Activated CD4-positive, alpha-beta T cell treated with anti-CD3 and anti-CD28 coated beads, Interleukin-2, amount 10 ng/mL, durations not matched to agents 7 days and 5 days (primary cell): ENCODE results near the gene SIK2. TPM values are rescaled to one million over a fixed set of nuclear protein-coding genes. Genes with fewer than 3 reads are reported as not detected.

ENCODE experiments used
- CTCF ChIA-PET: fragments of 350-600 bp; sonication (Branson Sonifier 250); formaldehyde crosslinking; loops from one replicate; lab custom pipeline; 2021; ENCODE audit warnings: antibody characterized with exemption; lab: Charles Lee
- POLR2A ChIA-PET: fragments of 350-600 bp; sonication (Branson Sonifier 250); formaldehyde crosslinking; loops from one replicate; lab custom pipeline; 2021; ENCODE audit warnings: antibody characterized with exemption; lab: Charles Lee
- DNase-seq: peaks from one replicate; pipeline ENCODE4 v3.0.0-alpha.2; 2020
- H3K27ac Mint-ChIP-seq: one replicate; pipeline ENCODE4 v1.8.0; 2021; ENCODE audit warnings: mild to moderate bottlenecking, moderate library complexity, mixed read lengths
- H3K27me3 Mint-ChIP-seq: one replicate; pipeline ENCODE4 v1.8.0; 2021; ENCODE audit warnings: mixed read lengths
- H3K36me3 Mint-ChIP-seq: one replicate; pipeline ENCODE4 v1.8.0; 2021; ENCODE audit warnings: low read depth, mixed read lengths
- H3K4me1 Mint-ChIP-seq: one replicate; pipeline ENCODE4 v1.8.0; 2021; ENCODE audit warnings: mixed read lengths
- H3K4me3 Mint-ChIP-seq: one replicate; pipeline ENCODE4 v1.8.0; 2021; ENCODE audit warnings: mild to moderate bottlenecking, moderate library complexity, mixed read lengths
- H3K9me3 Mint-ChIP-seq: one replicate; pipeline ENCODE4 v1.8.0; 2021; ENCODE audit warnings: mixed read lengths
- total RNA-seq, 2 experiments: library from RNA; stranded (reverse); gene quantifications; one replicate each; pipeline ENCODE4 v1.2.3, GENCODE V29; 2021

The SIK2 gene
- total RNA-seq, 2 experiments from 2014 or later, result 8.2 to 9.6 TPM

DNA sequence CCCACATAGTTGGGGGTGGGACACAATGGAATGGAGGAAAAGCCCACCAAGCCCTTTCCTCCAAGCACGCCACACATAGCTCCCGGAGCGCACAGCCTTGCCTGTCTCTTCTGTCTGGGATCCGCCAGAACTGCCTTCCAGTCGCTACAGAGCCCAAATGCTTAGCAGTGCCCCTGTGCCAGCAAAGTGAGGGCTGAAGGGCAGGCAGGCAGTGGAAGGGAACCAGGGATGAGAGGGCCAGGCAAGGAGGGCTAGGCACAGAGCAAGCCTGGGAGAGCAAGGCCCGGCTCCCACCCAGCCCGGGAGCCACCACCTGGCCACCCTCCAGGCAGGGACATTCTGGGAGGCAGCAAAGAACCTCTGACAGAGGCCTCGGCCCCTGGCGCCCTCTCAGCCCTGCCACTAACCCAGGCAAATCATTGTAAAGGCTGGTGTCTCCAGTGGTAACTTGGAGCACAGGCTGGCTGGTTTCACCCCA lies 131.4 kb downstream of the SIK2 start:
- Mint-ChIP-seq H3K9me3 (no peaks in the 10 kb centered on the region), H3K4me3 (no peak overlapping the region), H3K27me3 (no peaks in the 10 kb centered on the region), H3K4me1 (peaks cover 2% of the 10 kb centered on the region), H3K36me3 (peaks cover 5% of the 10 kb centered on the region), H3K27ac (no peak overlapping the region)
- no peak for DNase-seq
- ChIA-PET CTCF (interaction anchor here (0.6 to 0.9 kb wide), 2 partner anchors 13 to 162 kb away, joined by 3 to 4 read pairs; no protein-coding TSS in a partner anchor), POLR2A (no interaction called here)

DNA sequence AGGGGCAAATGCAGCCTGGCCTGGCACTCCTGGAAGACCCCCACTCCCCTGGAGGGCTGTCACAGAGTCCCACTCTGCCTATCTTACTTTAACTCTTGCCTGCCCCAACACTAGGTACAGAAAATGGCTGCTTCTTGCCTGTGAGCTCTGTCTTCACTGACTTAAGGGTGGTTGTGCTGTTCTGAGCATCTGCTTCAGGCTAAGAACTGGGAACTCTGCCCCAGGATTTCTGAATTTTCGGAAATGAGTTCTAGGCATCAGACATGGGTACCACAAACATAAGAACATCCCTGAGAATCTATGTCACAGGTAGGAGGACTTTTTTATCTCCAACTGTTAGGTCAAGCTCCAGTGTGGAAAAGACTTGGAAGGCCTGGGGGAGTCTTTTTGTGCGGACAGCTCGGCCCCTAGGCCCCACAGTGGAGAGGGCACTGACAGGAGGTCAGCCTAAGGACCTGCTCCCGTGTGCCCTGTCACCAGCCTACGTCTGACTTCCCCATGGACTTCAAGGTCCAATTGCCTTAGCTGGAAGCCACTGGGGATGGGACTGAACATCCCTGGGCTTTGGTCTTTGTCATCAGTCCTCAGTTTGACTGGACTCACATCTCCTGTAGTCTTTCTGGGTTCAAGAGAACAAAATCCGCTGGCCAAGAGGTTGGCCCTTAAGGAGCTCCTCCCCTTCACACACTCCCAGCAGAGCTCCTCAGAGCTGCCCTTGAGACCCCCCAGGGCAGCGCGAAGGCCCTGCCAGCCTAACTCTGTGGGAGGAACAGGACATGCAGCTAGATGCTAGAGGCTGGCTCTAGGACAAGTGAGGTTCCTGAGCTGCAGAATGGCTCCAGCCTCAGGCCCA lies 132.1 kb downstream of the SIK2 start:
- H3K4me3 Mint-ChIP-seq, result no peak overlapping the region
- POLR2A ChIA-PET, result interaction anchor here (0.7 kb wide), 1 partner anchor 74 kb away, joined by 4 read pairs; no protein-coding TSS in a partner anchor
- no peak for DNase-seq
- no peak overlapping the region for H3K27ac Mint-ChIP-seq
- H3K36me3 Mint-ChIP-seq, result peaks cover 11% of the 10 kb centered on the region
- no peaks in the 10 kb centered on the region for H3K9me3 Mint-ChIP-seq
- CTCF ChIA-PET, result interaction anchor here (0.6 to 1.1 kb wide), 3 partner anchors 13 to 162 kb away, joined by 3 to 4 read pairs (median 3); no protein-coding TSS in a partner anchor
- H3K27me3 Mint-ChIP-seq, result no peaks in the 10 kb centered on the region
- H3K4me1 Mint-ChIP-seq, result peaks cover 2% of the 10 kb centered on the region

DNA sequence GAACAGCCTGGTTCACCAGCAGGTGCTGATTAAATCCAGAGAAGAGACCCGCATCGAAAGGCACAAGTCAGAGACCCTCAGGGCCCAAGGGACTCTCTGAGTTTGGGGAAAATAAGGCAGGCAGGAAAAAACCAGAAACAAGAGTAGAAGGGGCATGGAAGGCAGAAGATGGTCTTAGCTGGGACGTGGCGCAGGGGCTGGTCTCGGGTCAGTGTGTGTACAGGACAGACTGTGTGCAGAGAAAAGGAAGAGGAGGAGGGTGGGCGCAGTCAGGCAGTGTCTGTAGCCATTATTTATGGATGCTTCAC lies 132.7 kb downstream of the SIK2 start:
- Mint-ChIP-seq H3K27ac (no peak overlapping the region), H3K36me3 (peaks cover 13% of the 10 kb centered on the region), H3K27me3 (no peaks in the 10 kb centered on the region), H3K4me3 (no peak overlapping the region), H3K4me1 (peaks cover 2% of the 10 kb centered on the region), H3K9me3 (no peaks in the 10 kb centered on the region)
- ChIA-PET CTCF (interaction anchor here (0.6 to 1.1 kb wide), 2 partner anchors 14 to 382 kb away, joined by 3 read pairs; no protein-coding TSS in a partner anchor), POLR2A (interaction anchor here (0.7 kb wide), 1 partner anchor 75 kb away, joined by 4 read pairs; no protein-coding TSS in a partner anchor)
- no peak for DNase-seq

DNA sequence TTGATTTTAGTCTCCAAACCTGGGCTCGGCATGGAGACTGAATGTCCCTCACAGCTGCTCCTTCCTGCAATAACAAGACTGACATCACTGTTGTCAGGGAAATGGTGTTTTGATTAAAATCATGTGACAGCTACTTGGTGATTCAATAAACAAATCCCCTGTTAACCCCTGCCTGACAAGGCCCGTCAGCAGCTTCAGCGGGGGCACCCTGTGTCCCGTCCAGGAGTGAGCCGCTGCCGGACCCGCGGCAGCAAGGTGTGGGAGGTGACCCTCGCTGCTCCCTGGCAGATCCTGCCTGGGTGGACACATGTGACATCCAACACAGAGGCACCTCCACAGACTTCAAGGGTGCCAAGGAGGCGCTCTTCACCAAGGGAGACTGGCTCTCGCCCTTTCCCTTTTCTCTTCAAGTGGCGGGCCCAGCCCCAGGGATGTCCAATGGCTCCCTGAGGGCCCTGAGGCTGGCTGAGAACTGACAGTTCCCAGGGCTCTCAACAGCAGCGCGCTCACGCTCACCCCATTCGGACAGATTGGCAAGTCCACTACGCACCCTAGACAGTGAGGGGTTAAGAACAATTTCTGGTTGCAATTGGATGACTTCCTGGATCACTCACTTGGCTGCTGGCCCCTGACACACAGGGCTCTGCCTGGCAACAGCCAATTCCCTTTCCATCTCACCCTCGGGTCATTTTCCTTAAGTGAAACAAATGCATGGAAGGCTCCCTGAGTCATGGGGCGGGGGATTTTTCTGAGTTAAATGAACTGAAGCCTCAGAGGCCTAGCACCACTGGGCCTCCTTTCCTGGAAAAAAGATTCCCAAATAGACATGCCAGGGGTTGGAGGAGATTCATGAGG lies 133.2 kb downstream of the SIK2 start:
- no peaks in the 10 kb centered on the region for H3K9me3 Mint-ChIP-seq
- H3K4me1 Mint-ChIP-seq, result peaks cover 2% of the 10 kb centered on the region
- ChIA-PET POLR2A (no interaction called here), CTCF (interaction anchor here (0.6 to 1.1 kb wide), 2 partner anchors 15 to 382 kb away, joined by 3 read pairs; no protein-coding TSS in a partner anchor)
- H3K27ac Mint-ChIP-seq, result no peak overlapping the region
- H3K36me3 Mint-ChIP-seq, result peaks cover 17% of the 10 kb centered on the region
- H3K4me3 Mint-ChIP-seq, result no peak overlapping the region
- no peaks in the 10 kb centered on the region for H3K27me3 Mint-ChIP-seq
- no peak for DNase-seq

DNA sequence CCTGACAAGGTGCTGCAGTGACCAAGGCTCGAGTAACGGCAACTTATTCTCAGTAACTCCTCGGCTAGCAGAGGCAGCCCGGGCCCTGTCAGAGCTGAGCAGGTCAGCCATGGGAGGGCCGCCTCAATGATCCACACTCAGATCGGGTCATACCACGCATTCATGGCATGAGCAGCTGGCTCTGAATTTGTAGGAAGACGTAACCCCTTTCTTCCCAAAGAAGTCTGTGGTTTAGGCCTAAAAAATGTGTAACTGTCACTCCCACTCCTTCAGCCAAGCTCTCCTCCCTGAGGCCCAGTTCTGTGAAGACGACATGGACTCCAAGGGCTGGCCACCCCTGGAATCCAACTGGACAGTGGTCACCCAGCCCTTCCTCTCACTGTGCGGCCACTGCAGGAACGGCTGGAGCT lies 133.9 kb downstream of the SIK2 start:
- DNase-seq, result no peak
- Mint-ChIP-seq H3K27me3 (no peaks in the 10 kb centered on the region), H3K36me3 (peaks cover 24% of the 10 kb centered on the region), H3K4me1 (peaks cover 2% of the 10 kb centered on the region), H3K4me3 (no peak overlapping the region), H3K27ac (no peak overlapping the region), H3K9me3 (no peaks in the 10 kb centered on the region)
- ChIA-PET POLR2A (no interaction called here), CTCF (no interaction called here)

DNA sequence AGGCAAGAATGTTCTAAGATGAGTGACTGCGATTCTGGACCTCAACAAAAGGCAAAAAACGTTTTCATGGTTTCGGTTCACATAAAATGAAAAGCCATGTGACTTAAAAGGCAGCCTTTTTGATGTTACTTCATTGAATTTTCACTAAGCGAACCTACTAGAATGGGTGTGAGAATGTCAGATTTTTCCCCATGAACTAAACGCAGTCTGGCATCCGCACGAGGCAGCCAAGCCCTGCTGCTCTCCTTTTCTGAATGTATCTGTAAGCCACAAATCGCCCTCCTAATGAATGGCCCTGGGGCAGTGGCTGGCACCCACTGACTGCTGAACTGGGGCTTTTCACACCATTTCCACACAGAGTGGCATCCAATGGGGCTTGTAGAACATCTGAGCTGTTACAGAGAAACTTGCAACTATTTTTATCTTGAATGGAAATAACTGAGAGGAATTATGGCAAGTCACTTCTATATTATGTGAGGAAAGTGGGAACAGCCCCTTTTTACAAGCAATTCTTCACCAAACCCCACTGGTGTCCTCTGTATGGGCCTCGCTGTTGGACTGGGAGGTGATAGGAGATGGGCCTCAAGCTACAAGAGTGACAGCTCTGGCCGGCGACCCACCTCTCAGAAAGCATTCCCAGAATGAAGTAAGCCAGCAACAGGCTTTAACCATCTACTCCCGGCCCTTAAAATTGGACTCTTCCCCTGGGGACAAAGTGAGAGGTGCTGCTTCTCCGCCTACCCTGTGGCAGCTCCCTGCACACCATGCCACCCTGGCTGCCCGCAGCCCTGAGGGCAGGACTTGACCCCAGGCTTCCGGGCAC lies 134.6 kb downstream of the SIK2 start:
- no peak overlapping the region for H3K27ac Mint-ChIP-seq
- CTCF ChIA-PET, result interaction anchor here (1.2 kb wide), 1 partner anchor 10 kb away, joined by 3 read pairs; no protein-coding TSS in a partner anchor
- H3K36me3 Mint-ChIP-seq, result peaks cover 31% of the 10 kb centered on the region
- H3K27me3 Mint-ChIP-seq, result no peaks in the 10 kb centered on the region
- no peaks in the 10 kb centered on the region for H3K9me3 Mint-ChIP-seq
- peaks cover 4% of the 10 kb centered on the region for H3K4me1 Mint-ChIP-seq
- POLR2A ChIA-PET, result no interaction called here
- no peak overlapping the region for H3K4me3 Mint-ChIP-seq
- DNase-seq, result no peak

DNA sequence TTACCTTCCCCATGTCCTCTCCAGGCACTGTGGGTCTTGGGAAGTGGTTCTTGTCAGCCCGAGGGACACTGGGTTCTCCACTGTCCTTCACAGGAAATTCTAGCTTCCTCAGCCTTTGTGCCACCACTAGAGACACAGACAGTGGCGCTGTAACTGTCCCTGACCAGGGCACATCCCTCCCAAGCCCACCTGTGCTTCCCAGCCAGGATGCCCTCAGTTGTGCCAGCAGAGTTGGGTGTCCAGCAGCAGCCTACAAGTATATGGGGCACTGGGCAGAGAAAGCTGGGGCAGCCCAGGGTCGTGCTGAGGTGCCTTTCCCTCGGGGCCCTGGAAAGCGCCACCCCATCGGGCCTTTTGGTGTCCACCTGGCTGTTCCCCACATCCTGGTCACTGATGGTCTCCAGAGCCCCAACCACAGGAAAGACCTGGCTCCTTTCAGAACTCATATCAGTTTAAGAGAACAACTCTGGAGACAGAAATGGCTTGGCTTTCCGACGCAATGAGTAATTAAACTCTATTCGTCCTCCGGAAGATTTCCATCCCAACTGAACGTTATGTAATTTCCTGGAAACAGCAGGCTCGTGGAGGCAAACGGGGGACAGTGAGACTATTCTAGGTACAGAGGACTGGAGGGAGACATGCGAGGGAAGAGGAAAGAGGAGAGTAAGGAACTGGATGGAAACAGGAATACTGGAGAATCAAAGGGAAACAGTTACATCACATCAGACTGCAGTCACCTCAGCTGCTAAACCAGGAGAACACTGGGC lies 135.4 kb downstream of the SIK2 start:
- Mint-ChIP-seq H3K4me1 (peaks cover 5% of the 10 kb centered on the region), H3K9me3 (no peaks in the 10 kb centered on the region), H3K27ac (no peak overlapping the region), H3K4me3 (no peak overlapping the region), H3K36me3 (peaks cover 36% of the 10 kb centered on the region), H3K27me3 (no peaks in the 10 kb centered on the region)
- ChIA-PET POLR2A (no interaction called here), CTCF (interaction anchor here (1.2 kb wide), 1 partner anchor 11 kb away, joined by 3 read pairs; no protein-coding TSS in a partner anchor)
- no peak for DNase-seq

DNA sequence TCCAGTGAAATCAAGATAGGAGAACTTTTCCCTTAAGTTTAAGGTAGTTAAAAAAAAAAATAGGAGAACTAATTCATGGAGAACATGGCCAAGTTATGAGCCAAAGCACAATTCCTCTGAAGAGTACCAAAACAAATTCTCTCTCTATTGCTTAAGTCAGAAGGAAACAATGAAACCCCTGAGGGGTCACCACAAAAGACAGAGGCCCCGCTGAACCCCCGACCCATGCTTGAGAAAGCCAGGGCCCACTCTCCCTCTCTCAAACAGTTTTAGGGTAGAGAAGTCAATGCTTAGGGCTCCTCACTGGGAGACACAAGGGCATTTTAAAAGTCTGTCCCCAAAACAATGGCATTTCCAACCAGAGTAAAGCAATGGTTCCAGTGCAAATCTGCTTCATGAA lies 137.1 kb downstream of the SIK2 start:
- Mint-ChIP-seq H3K27me3 (no peaks in the 10 kb centered on the region), H3K36me3 (peaks cover 48% of the 10 kb centered on the region), H3K4me3 (no peak overlapping the region), H3K9me3 (no peaks in the 10 kb centered on the region), H3K4me1 (peaks cover 5% of the 10 kb centered on the region), H3K27ac (no peak overlapping the region)
- POLR2A ChIA-PET, result interaction anchor here (0.6 kb wide), 1 partner anchor 11 kb away, joined by 10 read pairs; no protein-coding TSS in a partner anchor
- CTCF ChIA-PET, result interaction anchor here (0.7 kb wide), 1 partner anchor 24 kb away, joined by 3 read pairs; no protein-coding TSS in a partner anchor
- no peak for DNase-seq

DNA sequence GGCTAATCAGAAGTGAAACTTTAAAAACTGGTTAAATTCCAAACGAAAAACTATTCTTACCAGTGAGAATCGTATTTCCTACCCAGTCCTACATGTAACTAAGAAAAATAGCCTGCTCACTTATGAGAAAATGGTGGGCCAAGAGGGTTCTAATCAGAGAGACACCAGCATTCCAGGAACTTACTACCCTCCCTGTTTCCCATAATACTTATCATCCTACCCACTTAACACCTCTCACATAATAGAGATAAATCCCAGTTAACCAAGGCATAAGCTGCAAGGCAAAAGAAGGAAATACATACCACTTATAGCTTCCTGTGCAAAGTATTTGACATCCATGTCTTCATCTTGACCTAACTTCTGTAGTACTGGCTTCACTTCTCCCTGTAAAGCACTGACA lies 139.5 kb downstream of the SIK2 start:
- POLR2A ChIA-PET, result no interaction called here
- Mint-ChIP-seq H3K9me3 (peaks cover 3% of the 10 kb centered on the region), H3K27me3 (no peaks in the 10 kb centered on the region), H3K27ac (no peak overlapping the region), H3K4me1 (peaks cover 3% of the 10 kb centered on the region), H3K36me3 (peaks cover 66% of the 10 kb centered on the region), H3K4me3 (no peak overlapping the region)
- CTCF ChIA-PET, result interaction anchor here (1.2 kb wide), 1 partner anchor 25 kb away, joined by 3 read pairs; the partner anchor contains the start of gene PPP2R1B
- DNase-seq, result no peak

DNA sequence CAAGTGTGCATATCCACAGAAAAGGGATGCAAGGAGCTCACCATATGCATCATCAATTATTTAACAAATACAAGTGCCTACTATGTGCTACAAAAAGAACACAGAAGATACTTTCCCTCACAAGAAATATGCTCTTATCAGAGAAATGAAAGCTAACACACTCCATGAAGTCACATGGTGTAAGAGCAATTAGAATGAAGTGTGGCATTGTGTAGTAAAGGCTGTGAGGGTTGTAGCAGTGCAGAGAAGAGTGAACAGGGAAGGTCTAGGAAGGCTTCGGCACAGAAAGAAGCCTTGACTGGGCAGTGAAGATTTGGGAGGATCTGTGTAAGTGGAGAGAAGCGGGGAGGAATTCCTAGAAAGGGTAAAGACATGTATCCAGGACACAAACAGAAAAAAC lies 141.5 kb downstream of the SIK2 start:
- POLR2A ChIA-PET, result no interaction called here
- H3K27me3 Mint-ChIP-seq, result no peaks in the 10 kb centered on the region
- DNase-seq, result no peak
- peaks cover 3% of the 10 kb centered on the region for H3K4me1 Mint-ChIP-seq
- H3K36me3 Mint-ChIP-seq, result peaks cover 76% of the 10 kb centered on the region
- H3K4me3 Mint-ChIP-seq, result no peak overlapping the region
- H3K27ac Mint-ChIP-seq, result no peak overlapping the region
- CTCF ChIA-PET, result interaction anchor here (0.5 to 1.5 kb wide), 3 partner anchors 20 to 46 kb away, joined by 3 to 4 read pairs (median 3); no protein-coding TSS in a partner anchor
- H3K9me3 Mint-ChIP-seq, result peaks cover 3% of the 10 kb centered on the region

DNA sequence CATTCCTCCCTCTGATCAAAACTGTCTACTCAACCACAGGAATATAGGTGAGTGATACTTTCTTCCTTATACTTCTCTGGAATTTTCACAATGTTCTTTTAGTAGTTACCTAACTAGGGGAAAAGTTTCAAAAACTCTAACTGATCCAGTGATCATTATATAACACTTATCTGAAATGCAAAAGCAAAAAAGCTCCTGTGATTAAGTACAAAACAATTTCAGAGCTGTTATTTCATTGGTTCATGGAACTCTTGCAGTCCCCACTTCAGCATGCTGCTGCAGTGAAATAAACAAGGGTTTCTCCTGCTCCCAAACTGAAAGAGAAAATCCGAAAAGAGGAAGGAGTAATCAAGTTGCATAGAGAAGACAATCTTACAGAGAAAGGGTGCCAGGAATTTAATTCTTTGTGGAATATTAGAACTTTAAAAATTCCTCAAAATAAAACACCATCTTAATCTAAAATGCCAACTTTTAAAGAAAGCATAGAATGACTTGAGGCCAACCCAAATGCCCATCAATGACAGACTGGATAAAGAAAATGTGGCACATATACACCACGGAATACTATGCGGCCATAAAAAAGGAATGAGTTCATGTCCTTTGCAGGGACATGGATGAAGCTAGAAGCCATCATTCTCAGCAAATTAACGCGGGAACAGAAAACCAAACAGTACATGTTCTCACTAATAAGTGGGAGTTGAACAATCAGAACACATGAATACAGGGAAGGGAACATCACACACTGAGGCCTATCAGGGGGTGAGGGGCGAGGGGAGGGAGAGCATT lies 143.7 kb downstream of the SIK2 start:
- H3K9me3 Mint-ChIP-seq, result peaks cover 3% of the 10 kb centered on the region
- CTCF ChIA-PET, result no interaction called here

More for the DNA sequence above, 143.7 kb downstream of the SIK2 start:
- no peaks in the 10 kb centered on the region for H3K27me3 Mint-ChIP-seq
- H3K27ac Mint-ChIP-seq, result no peak overlapping the region
- no peak for DNase-seq
- peaks cover 3% of the 10 kb centered on the region for H3K4me1 Mint-ChIP-seq
- POLR2A ChIA-PET, result no interaction called here
- H3K36me3 Mint-ChIP-seq, result peaks cover 73% of the 10 kb centered on the region
- H3K4me3 Mint-ChIP-seq, result no peak overlapping the region
